IMR-90 (cell line): Measurements from ENCODE around the gene HSF2BP.

ENCODE experiments used
- MXI1 ChIP-seq: IDR thresholded peaks from 2 replicates; pipeline ENCODE4 v1.6.1; 2012; ENCODE audit warnings: low read depth, mild to moderate bottlenecking, low read length, moderate library complexity, borderline replicate concordance
- POLR2A ChIP-seq: IDR thresholded peaks from 2 replicates; pipeline ENCODE4 v1.6.1; 2012; ENCODE audit warnings: mild to moderate bottlenecking, low read depth, low read length
- USF2 ChIP-seq: fragments of 150-350 bp; IDR thresholded peaks from 2 replicates; pipeline ENCODE4 v1.6.1; 2017; ENCODE audit warnings: mild to moderate bottlenecking, antibody characterized with exemption, low read length, low read depth
- TF ChIP-seq, protein P1 (sequence below): conservative IDR thresholded peaks from 2 replicates; pipeline ENCODE4 v1.5.1; 2012; ENCODE audit warnings: mild to moderate bottlenecking, low read depth, low read length, improper control_type of control experiment

DNA sequence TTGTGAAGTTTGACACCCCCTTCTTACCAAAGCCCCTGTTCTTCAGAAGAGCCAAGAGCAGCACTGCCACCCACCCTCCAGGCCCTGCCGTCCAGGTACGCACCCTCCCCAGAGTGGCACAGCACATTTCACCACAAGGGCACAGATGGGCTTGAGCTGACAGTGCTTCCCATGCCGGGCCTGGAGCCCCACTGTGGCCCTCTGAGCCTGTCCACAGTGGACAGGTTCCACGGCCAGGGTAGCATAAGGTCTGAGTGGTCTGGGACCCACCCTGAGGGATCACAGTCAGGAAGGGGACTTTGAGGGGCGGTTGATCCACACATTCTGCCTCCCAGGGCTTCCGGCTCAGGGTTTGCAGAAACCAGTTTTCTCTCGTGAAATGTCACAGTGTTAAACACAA is 31.1 kb upstream of the HSF2BP start:
- no peak for TF ChIP-seq USF2
- TF ChIP-seq, protein P1, sequence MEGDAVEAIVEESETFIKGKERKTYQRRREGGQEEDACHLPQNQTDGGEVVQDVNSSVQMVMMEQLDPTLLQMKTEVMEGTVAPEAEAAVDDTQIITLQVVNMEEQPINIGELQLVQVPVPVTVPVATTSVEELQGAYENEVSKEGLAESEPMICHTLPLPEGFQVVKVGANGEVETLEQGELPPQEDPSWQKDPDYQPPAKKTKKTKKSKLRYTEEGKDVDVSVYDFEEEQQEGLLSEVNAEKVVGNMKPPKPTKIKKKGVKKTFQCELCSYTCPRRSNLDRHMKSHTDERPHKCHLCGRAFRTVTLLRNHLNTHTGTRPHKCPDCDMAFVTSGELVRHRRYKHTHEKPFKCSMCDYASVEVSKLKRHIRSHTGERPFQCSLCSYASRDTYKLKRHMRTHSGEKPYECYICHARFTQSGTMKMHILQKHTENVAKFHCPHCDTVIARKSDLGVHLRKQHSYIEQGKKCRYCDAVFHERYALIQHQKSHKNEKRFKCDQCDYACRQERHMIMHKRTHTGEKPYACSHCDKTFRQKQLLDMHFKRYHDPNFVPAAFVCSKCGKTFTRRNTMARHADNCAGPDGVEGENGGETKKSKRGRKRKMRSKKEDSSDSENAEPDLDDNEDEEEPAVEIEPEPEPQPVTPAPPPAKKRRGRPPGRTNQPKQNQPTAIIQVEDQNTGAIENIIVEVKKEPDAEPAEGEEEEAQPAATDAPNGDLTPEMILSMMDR, result no peak
- TF ChIP-seq MXI1, result no peak
- no peak for TF ChIP-seq POLR2A
